Measurements from ENCODE around the gene TPM4. TPM values are rescaled to one million over a fixed set of nuclear protein-coding genes. Genes with fewer than 3 reads are reported as not detected.
A peak's percentile ranks its signal among the peaks of the same experiment; 100 is the strongest.
"Not testable (repeated sequence)": the region's sequence is repeated elsewhere in the genome, so short reads cannot be mapped to it uniquely, and the experiment has no call there.

The TPM4 gene
- total RNA-seq, 1 donor from 2014 or later, result 582 TPM

DNA sequence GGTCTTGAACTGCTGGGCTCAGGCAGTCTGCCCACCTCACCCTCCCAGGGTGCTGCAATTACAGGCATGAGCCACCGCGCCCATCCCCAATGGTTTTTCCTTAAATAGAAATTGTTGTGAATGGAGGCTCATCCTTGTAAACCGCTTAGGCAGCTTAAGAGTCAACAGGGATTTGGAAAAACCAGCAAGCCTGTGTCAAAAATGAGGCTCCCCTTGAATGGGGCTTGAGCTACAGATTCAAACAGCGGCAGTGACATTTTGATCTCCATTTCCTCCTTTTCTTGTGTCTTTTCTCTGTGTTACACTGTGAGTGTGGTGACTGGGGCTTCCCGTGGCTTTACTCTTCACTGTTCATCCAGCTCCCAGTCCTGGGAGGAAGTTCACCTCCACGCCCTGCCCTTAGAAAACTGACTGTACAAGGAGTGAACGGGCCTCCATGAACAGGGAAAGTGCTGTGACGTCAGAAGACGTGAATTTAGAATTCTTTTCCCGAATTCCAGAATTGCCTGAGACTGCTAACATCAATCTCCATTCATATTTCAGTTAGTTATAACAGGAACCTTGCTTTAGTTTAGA, 20.1 kb downstream of the TPM4 start:
- H3K36me3 Mint-ChIP-seq, result peaks cover 61% of the 10 kb centered on the region

DNA sequence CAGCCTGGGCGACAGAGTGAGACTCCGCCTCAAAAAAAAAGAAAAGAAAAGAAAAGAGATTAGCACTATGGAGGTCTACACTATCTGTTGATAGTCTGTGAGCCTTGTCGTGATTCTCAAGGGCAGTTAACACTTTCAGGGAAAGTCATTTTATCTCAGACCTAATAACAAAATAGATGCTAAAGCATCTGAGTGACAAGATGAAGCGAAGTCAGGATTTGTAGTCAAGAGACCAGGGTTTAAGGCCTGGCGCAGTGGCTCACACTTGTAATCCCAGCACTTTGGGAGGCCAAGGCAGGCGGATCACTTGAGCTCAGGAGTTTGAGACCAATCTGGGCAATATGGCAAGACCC, 22.1 kb downstream of the TPM4 start:
- Mint-ChIP-seq H3K4me1 (peaks cover 35% of the 10 kb centered on the region), H3K27me3 (ENCODE audit: low read depth) (no peaks in the 10 kb centered on the region), H3K27ac (peak overlapping the region; percentile 83), H3K36me3 (peaks cover 54% of the 10 kb centered on the region), H3K9me3 (no peaks in the 10 kb centered on the region), H3K4me3 (no peak overlapping the region)
- TF ChIP-seq, protein P1, sequence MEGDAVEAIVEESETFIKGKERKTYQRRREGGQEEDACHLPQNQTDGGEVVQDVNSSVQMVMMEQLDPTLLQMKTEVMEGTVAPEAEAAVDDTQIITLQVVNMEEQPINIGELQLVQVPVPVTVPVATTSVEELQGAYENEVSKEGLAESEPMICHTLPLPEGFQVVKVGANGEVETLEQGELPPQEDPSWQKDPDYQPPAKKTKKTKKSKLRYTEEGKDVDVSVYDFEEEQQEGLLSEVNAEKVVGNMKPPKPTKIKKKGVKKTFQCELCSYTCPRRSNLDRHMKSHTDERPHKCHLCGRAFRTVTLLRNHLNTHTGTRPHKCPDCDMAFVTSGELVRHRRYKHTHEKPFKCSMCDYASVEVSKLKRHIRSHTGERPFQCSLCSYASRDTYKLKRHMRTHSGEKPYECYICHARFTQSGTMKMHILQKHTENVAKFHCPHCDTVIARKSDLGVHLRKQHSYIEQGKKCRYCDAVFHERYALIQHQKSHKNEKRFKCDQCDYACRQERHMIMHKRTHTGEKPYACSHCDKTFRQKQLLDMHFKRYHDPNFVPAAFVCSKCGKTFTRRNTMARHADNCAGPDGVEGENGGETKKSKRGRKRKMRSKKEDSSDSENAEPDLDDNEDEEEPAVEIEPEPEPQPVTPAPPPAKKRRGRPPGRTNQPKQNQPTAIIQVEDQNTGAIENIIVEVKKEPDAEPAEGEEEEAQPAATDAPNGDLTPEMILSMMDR (IDR thresholded peaks at IDR 0.05; ENCODE audit: unreplicated experiment), result no peak
- DNase-seq (ENCODE audit: low spot score in 2 of 2, unreplicated experiment in 2 of 2), result no peak

More for the DNA sequence above, 20.1 kb downstream of the TPM4 start:
- DNase-seq (ENCODE audit: low spot score in 2 of 2, unreplicated experiment in 2 of 2), result no peak
- Mint-ChIP-seq H3K27me3 (ENCODE audit: low read depth) (no peaks in the 10 kb centered on the region), H3K4me1 (peaks cover 35% of the 10 kb centered on the region), H3K9me3 (no peaks in the 10 kb centered on the region), H3K4me3 (no peak overlapping the region), H3K27ac (peak overlapping the region; percentile 95)
- TF ChIP-seq, protein P1 (IDR thresholded peaks at IDR 0.05; ENCODE audit: unreplicated experiment), result no peak

DNA sequence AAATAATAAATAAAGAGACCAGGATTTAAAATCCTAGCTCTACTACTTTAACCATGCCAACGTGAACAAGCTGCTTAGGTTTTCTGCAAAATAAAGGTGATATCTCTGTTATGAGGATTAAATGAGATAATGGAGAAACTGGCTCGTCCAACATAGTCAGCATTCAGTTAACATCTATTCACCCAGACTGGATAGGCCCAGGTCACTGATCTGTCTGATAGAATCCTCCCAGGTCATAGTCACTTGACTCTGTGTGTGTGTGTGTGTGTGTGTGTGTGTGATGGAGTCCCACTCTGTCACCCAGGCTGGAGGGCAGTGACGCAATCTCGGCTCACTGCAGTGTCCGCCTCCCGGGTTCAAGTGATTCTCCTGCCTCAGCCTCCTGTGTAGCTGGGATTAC, 22.5 kb downstream of the TPM4 start:
- peaks cover 31% of the 10 kb centered on the region for H3K4me1 Mint-ChIP-seq
- no peaks in the 10 kb centered on the region for H3K27me3 Mint-ChIP-seq (ENCODE audit: low read depth)
- peaks cover 54% of the 10 kb centered on the region for H3K36me3 Mint-ChIP-seq
- H3K9me3 Mint-ChIP-seq, result no peaks in the 10 kb centered on the region
- no peak for DNase-seq (ENCODE audit: low spot score in 2 of 2, unreplicated experiment in 2 of 2)
- H3K4me3 Mint-ChIP-seq, result no peak overlapping the region
- TF ChIP-seq, protein P1 (IDR thresholded peaks at IDR 0.05; ENCODE audit: unreplicated experiment), result no peak
- H3K27ac Mint-ChIP-seq, result peak overlapping the region; percentile 71

DNA sequence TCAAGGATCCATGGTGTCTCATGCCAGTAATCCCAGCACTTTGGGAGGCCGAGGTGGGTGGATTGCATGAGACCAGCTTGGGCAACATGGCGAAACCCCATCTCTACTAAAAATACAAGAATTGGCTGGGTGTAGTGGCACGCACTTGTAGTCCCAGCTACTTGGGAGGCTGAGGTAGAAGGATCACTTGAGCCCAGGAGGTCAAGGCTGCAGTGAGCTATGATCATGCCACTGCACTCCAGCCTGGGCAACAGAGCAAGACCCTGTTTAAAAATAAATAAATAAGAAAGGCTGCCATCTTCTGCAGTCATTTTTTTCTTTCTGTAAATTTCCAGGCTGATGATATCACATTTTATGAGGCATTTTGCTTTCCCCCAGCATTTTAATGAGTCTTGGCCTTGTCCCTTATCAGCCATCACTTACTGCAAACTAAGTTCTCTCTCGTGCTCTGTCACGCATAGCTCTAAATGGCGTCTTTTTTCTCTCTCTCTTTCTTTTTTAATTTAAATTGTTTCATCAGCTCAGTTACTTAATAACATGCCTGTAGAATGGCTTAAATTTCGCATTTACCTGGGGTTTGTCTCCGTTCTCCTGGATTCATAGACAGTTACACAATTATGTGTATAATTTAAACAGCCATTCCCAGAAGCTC, 23.1 kb downstream of the TPM4 start:
- not testable (repeated sequence) for DNase-seq (ENCODE audit: low spot score in 2 of 2, unreplicated experiment in 2 of 2); H3K9me3 Mint-ChIP-seq; H3K27me3 Mint-ChIP-seq (ENCODE audit: low read depth); H3K4me3 Mint-ChIP-seq
- Mint-ChIP-seq H3K27ac (peak overlapping the region; percentile 88), H3K36me3 (peaks cover 53% of the 10 kb centered on the region), H3K4me1 (peaks cover 30% of the 10 kb centered on the region)

DNA sequence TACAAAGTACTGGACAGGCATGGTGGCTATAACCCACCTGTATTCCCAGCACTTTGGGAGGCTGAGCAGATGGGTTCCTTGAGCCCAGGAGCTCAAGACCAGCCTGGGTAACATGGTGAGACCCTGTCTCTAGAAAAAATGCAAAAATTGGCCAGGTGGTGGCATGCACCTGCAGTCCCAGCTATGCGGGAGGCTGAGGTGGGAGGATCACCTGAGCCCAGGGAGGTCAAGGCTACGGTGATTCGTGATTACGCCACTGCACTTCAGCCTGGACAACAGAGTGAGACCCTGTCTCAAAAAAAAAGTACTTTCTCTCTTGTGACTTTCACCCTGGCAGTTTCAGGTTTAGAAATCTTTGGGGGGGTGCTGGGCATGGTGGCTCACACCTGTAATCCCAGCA, 24.2 kb downstream of the TPM4 start:
- Mint-ChIP-seq H3K4me3 (no peak overlapping the region), H3K27ac (no peak overlapping the region), H3K27me3 (ENCODE audit: low read depth) (no peaks in the 10 kb centered on the region), H3K9me3 (no peaks in the 10 kb centered on the region), H3K4me1 (peaks cover 20% of the 10 kb centered on the region), H3K36me3 (peaks cover 46% of the 10 kb centered on the region)
- TF ChIP-seq, protein P1 (IDR thresholded peaks at IDR 0.05; ENCODE audit: unreplicated experiment), result no peak
- no peak for DNase-seq (ENCODE audit: low spot score in 2 of 2, unreplicated experiment in 2 of 2)

DNA sequence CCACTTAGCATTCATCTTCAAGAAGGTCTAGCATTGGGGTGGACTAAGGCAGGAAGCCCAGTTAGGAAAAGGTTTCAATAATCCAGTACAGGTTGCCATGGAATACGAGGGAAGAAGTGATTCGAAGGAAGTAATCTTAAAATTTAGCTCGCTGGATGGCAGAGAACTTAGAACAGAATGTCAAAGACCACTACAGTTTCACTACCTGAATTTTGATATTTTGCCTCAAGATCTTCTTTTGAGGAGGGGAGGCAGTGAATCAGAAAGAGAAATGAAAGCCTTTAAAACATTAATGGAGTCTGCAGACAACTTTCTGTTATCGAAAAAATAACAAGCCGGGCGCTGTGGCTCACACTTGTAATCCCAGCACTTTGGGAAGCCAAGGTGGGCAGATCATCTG, 28.4 kb downstream of the TPM4 start:
- no peak for DNase-seq (ENCODE audit: low spot score in 2 of 2, unreplicated experiment in 2 of 2)
- Mint-ChIP-seq H3K36me3 (peaks cover 22% of the 10 kb centered on the region), H3K4me1 (peaks cover 3% of the 10 kb centered on the region), H3K27ac (no peak overlapping the region), H3K9me3 (no peaks in the 10 kb centered on the region), H3K27me3 (ENCODE audit: low read depth) (no peaks in the 10 kb centered on the region), H3K4me3 (no peak overlapping the region)
- TF ChIP-seq, protein P1 (IDR thresholded peaks at IDR 0.05; ENCODE audit: unreplicated experiment), result no peak
